ENCODE results near the gene MRM1. TPM values are rescaled to one million over a fixed set of nuclear protein-coding genes. Genes with fewer than 3 reads are reported as not detected.

MRM1 gene
- total RNA-seq, 1 experiment from 2014 or later, result 16.5 TPM

DNA sequence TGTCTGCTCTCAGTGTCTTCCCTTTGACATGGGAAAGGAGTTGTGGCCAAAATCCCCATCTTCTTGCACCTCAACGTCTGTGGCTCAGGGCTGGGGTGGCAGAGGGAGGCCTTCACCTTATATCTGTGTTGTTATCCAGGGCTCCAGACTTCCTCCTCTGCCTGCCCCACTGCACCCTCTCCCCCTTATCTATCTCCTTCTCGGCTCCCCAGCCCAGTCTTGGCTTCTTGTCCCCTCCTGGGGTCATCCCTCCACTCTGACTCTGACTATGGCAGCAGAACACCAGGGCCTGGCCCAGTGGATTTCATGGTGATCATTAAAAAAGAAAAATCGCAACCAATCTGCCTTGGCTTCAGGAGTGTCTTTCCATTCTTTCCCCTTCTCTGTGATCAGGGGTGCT is 918 bp upstream of the MRM1 start:
- TF ChIP-seq SMAD4 (CRISPR knock-in tag; IDR thresholded peaks at IDR 0.05), result no peak
- TF ChIP-seq, protein P1, sequence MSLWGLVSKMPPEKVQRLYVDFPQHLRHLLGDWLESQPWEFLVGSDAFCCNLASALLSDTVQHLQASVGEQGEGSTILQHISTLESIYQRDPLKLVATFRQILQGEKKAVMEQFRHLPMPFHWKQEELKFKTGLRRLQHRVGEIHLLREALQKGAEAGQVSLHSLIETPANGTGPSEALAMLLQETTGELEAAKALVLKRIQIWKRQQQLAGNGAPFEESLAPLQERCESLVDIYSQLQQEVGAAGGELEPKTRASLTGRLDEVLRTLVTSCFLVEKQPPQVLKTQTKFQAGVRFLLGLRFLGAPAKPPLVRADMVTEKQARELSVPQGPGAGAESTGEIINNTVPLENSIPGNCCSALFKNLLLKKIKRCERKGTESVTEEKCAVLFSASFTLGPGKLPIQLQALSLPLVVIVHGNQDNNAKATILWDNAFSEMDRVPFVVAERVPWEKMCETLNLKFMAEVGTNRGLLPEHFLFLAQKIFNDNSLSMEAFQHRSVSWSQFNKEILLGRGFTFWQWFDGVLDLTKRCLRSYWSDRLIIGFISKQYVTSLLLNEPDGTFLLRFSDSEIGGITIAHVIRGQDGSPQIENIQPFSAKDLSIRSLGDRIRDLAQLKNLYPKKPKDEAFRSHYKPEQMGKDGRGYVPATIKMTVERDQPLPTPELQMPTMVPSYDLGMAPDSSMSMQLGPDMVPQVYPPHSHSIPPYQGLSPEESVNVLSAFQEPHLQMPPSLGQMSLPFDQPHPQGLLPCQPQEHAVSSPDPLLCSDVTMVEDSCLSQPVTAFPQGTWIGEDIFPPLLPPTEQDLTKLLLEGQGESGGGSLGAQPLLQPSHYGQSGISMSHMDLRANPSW (CRISPR knock-in tag; conservative IDR thresholded peaks at IDR 0.05; ENCODE audit: low read depth), result no peak
- no peak for DNase-seq (ENCODE audit: low spot score)
- ChIA-PET CTCF (interaction anchor here (0.7 to 4.5 kb wide), 5 partner anchors 8 to 639 kb away, joined by 3 to 58 read pairs (median 15); partner anchors contain the start of gene DHRS11), POLR2A (interaction anchor here (0.8 to 3.2 kb wide), 5 partner anchors 8 to 57 kb away, joined by 3 to 22 read pairs (median 3); partner anchors contain the start of gene DHRS11)
- H3K36me3 Mint-ChIP-seq, result peaks cover 8% of the 10 kb centered on the region; the same call in 1 of the 2 replicates
- H3K4me1 Mint-ChIP-seq, result peaks cover 24% of the 10 kb centered on the region
- peak overlapping the region; percentile 84 for H3K4me3 Mint-ChIP-seq
- H3K27ac Mint-ChIP-seq, result peak overlapping the region; percentile 90
- H3K9me3 Mint-ChIP-seq, result no peaks in the 10 kb centered on the region
- ATAC-seq, result no peak
- H3K27me3 Mint-ChIP-seq (ENCODE audit: low read depth), result no peaks in the 10 kb centered on the region

DNA sequence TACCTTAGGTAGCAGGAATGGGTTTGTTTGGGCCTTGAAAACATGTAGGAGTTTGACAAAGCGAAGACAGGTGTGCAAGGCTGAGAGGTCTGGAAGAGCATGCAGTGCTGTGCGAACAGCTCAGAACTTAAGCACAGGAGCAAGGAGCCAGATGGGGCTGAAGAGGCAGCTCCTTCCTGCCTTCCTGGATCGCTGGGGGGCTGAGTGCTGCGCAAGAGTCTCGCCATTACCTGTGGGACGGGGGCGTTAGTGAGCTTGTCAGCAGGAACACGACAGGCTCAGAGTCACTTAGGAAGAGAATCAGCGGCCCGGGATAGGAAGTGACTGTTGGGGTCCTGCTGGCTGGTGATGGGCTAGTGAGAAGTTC is 464 bp upstream of the MRM1 start:
- Mint-ChIP-seq H3K4me1 (peaks cover 27% of the 10 kb centered on the region), H3K27me3 (ENCODE audit: low read depth) (no peaks in the 10 kb centered on the region), H3K36me3 (peaks cover 7% of the 10 kb centered on the region; the same call in 1 of the 2 replicates), H3K27ac (peak overlapping the region; percentile 90), H3K4me3 (peak overlapping the region; percentile 84), H3K9me3 (no peaks in the 10 kb centered on the region)
- ChIA-PET CTCF (interaction anchor here (0.6 to 4.5 kb wide), 18 partner anchors 8 to 1244 kb away, joined by 3 to 87 read pairs (median 5); partner anchors contain the start of gene DHRS11), POLR2A (interaction anchor here (0.5 to 3.2 kb wide), 8 partner anchors 8 to 626 kb away, joined by 3 to 22 read pairs (median 3); partner anchors contain the start of gene DHRS11)
- peak; percentile 59 for ATAC-seq
- DNase-seq (ENCODE audit: low spot score), result no peak
- TF ChIP-seq NR3C1 (CRISPR knock-in tag; conservative IDR thresholded peaks at IDR 0.05; ENCODE audit: low read depth), result no peak
- TF ChIP-seq KAT7 (CRISPR knock-in tag; IDR thresholded peaks at IDR 0.05; ENCODE audit: borderline replicate concordance), result peak; percentile 11; the same call in 1 of the 2 replicates

DNA sequence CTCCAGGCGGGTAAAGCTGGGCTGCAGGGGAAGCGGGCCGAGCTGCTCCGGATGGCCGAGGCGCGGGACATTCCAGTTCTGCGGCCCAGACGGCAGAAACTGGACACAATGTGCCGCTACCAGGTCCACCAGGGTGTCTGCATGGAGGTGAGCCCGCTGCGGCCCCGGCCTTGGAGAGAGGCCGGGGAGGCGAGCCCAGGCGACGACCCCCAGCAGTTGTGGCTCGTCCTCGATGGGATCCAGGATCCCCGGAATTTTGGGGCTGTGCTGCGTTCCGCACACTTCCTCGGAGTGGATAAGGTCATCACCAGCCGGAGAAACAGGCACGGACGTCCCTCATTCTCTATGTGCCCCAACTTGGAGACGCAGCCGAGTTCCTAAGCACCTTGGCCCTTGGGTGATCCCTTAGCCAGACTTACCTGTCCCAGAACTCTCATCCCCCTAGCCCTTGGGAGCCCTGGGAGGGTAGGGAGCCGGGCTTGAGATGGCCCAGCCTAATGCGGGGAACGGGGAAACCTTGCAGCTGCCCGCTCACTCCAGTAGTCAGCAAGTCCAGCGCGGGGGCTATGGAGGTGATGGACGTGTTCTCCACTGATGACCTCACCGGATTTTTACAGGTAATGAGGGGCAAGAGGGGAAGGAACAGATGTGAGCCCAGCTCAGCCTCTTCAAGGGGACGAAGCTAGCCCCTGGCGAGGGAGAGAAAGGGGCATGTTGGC is 806 bp downstream of the MRM1 start:
- Mint-ChIP-seq H3K27me3 (ENCODE audit: low read depth) (no peaks in the 10 kb centered on the region), H3K36me3 (peaks cover 7% of the 10 kb centered on the region; the same call in 1 of the 2 replicates), H3K9me3 (no peaks in the 10 kb centered on the region), H3K4me1 (peaks cover 27% of the 10 kb centered on the region), H3K27ac (no peak overlapping the region), H3K4me3 (peak overlapping the region; percentile 84)
- POLR2A ChIA-PET, result interaction anchor here (0.7 to 3.2 kb wide), 7 partner anchors 9 to 68 kb away, joined by 3 to 22 read pairs (median 3); partner anchors contain the start of gene DHRS11
- ATAC-seq (no peak), DNase-seq (ENCODE audit: low spot score) (no peak)
- CTCF ChIA-PET, result interaction anchor here (0.5 to 4.5 kb wide), 45 partner anchors 10 to 774 kb away, joined by 3 to 87 read pairs (median 5); partner anchors contain the start of genes AATF, DHRS11 and ZNHIT3
- TF ChIP-seq NR1H2 (CRISPR knock-in tag; IDR thresholded peaks at IDR 0.05) (no peak), ZNF416 (CRISPR knock-in tag; IDR thresholded peaks at IDR 0.05) (no peak), TEAD1 (CRISPR knock-in tag; IDR thresholded peaks at IDR 0.05) (no peak), E2F4 (CRISPR knock-in tag; IDR thresholded peaks at IDR 0.05; ENCODE audit: borderline replicate concordance, low read depth) (no peak), ATF1 (CRISPR knock-in tag; IDR thresholded peaks at IDR 0.05) (0 out of 2 replicates have a peak, but pooled peaks have one; percentile 16), ZNF317 (CRISPR knock-in tag; IDR thresholded peaks at IDR 0.05; ENCODE audit: borderline replicate concordance, low read depth) (no peak), IRF2 (CRISPR knock-in tag; IDR thresholded peaks at IDR 0.05; ENCODE audit: borderline replicate concordance, low read depth) (no peak), TEAD4 (CRISPR knock-in tag; IDR thresholded peaks at IDR 0.05) (no peak), NFE2L1 (CRISPR knock-in tag; IDR thresholded peaks at IDR 0.05) (no peak), CREB1 (CRISPR knock-in tag; IDR thresholded peaks at IDR 0.05) (peak; percentile 2; the same call in 1 of the 2 replicates), EMX1 (CRISPR knock-in tag; IDR thresholded peaks at IDR 0.05) (no peak), KAT7 (CRISPR knock-in tag; IDR thresholded peaks at IDR 0.05; ENCODE audit: borderline replicate concordance) (no peak), NFATC4 (CRISPR knock-in tag; IDR thresholded peaks at IDR 0.05) (0 out of 2 replicates have a peak, but pooled peaks have one; percentile 1)
- TF ChIP-seq, protein P2, sequence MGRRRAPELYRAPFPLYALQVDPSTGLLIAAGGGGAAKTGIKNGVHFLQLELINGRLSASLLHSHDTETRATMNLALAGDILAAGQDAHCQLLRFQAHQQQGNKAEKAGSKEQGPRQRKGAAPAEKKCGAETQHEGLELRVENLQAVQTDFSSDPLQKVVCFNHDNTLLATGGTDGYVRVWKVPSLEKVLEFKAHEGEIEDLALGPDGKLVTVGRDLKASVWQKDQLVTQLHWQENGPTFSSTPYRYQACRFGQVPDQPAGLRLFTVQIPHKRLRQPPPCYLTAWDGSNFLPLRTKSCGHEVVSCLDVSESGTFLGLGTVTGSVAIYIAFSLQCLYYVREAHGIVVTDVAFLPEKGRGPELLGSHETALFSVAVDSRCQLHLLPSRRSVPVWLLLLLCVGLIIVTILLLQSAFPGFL (CRISPR knock-in tag; IDR thresholded peaks at IDR 0.05; ENCODE audit: borderline replicate concordance), result no peak
- TF ChIP-seq, protein P3, sequence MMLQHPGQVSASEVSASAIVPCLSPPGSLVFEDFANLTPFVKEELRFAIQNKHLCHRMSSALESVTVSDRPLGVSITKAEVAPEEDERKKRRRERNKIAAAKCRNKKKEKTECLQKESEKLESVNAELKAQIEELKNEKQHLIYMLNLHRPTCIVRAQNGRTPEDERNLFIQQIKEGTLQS (CRISPR knock-in tag; conservative IDR thresholded peaks at IDR 0.05), result no peak
- TF ChIP-seq, protein P4, sequence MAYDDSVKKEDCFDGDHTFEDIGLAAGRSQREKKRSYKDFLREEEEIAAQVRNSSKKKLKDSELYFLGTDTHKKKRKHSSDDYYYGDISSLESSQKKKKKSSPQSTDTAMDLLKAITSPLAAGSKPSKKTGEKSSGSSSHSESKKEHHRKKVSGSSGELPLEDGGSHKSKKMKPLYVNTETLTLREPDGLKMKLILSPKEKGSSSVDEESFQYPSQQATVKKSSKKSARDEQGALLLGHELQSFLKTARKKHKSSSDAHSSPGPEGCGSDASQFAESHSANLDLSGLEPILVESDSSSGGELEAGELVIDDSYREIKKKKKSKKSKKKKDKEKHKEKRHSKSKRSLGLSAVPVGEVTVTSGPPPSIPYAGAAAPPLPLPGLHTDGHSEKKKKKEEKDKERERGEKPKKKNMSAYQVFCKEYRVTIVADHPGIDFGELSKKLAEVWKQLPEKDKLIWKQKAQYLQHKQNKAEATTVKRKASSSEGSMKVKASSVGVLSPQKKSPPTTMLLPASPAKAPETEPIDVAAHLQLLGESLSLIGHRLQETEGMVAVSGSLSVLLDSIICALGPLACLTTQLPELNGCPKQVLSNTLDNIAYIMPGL (CRISPR knock-in tag; IDR thresholded peaks at IDR 0.05), result peak; percentile 44; the same call in 1 of the 2 replicates
- TF ChIP-seq, protein P5, sequence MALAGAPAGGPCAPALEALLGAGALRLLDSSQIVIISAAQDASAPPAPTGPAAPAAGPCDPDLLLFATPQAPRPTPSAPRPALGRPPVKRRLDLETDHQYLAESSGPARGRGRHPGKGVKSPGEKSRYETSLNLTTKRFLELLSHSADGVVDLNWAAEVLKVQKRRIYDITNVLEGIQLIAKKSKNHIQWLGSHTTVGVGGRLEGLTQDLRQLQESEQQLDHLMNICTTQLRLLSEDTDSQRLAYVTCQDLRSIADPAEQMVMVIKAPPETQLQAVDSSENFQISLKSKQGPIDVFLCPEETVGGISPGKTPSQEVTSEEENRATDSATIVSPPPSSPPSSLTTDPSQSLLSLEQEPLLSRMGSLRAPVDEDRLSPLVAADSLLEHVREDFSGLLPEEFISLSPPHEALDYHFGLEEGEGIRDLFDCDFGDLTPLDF (CRISPR knock-in tag; IDR thresholded peaks at IDR 0.05), result no peak

Measured in WTC11 (cell line).